ENCODE results near the gene ATAD3A.
"Not testable (repeated sequence)": the region's sequence is repeated elsewhere in the genome, so short reads cannot be mapped to it uniquely, and the experiment has no call there.

DNA sequence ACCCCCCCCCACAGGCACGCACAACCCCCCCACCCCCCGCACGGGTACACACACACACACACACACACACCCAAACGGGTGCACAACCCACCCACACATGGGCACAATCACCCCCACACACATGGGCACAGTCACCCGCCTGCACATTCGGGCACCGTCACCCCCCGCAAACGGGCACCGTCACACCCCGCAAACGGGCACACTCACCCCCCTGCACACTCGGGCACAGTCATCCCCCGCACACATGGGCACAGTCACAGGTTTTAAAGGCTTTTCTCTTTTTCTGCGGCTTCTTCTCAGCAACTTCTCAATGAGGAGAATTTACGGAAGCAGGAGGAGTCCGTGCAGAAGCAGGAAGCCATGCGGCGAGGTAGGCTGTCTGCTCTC lies 6.7 kb downstream of the ATAD3A start:
- TF ChIP-seq EZH2phosphoT487 (IDR thresholded peaks at IDR 0.05; ENCODE audit: borderline replicate concordance, low read length); CTCF (IDR thresholded peaks at IDR 0.05; ENCODE audit: low read depth, low read length, poor library complexity, severe bottlenecking): not testable (repeated sequence)
